HG02852 (cell line): Measurements from ENCODE around the gene PROCA1.
"Not testable (repeated sequence)": the region's sequence is repeated elsewhere in the genome, so short reads cannot be mapped to it uniquely, and the experiment has no call there.

Experiments
- ATAC-seq: cut with Tn5 transposase; IDR thresholded peaks from one replicate; pipeline ENCODE4 v1.9.1; 2021; ENCODE audit warnings: mild to moderate bottlenecking, moderate library complexity; ENCODE audit not compliant: unreplicated experiment

The PROCA1 gene

DNA sequence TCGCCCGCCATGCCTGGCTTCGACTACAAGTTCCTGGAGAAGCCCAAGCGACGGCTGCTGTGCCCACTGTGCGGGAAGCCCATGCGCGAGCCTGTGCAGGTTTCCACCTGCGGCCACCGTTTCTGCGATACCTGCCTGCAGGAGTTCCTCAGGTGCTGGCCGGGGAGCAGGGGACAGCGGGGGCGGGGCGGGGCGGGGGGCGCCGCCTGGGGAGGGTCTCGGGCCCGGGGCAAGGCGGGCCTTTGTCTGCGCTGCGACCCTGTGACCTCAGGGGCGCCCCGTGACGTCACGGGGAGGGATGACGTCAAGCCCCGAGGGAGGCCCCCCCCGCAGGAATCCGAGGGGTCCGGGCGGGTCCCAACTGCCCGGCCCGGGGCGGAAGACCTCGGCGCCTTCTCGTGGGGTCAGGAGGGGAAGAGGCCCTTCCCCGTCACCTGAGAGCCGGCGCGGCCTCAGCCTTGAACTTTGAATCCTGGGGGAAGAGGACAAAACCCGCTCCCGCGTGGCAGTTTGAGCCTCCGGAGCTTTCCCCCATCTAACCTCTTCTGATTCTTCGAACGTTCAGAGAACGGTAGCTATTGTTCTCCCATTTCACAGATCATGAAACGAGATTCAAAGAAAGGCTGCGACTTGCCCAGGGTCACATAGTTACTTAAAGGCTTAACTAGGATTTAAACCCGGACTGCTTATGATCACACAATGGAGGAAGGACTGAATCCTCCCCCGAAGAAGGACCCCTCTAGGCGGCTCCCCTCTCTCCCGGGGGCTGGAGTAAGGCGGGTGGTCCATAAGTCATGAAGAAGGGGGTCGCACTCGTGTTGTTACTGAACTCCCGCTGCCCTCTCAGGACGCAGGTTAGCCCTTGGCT, 32.6 kb upstream of the PROCA1 start:
- peak; percentile 29 for ATAC-seq

GRCh38 chr17:28743243-28744103, 31.8 kb upstream of the PROCA1 start, which contains the start of gene TRAF4:
TRAF4 (plus strand) TSS chr17:28744011; CDS start chr17:28744113, 102 bp downstream.
- peak; percentile 67 for ATAC-seq

GRCh38 chr17:28741358-28742349, 30.0 kb upstream of the PROCA1 start:
- ATAC-seq: no peak

DNA sequence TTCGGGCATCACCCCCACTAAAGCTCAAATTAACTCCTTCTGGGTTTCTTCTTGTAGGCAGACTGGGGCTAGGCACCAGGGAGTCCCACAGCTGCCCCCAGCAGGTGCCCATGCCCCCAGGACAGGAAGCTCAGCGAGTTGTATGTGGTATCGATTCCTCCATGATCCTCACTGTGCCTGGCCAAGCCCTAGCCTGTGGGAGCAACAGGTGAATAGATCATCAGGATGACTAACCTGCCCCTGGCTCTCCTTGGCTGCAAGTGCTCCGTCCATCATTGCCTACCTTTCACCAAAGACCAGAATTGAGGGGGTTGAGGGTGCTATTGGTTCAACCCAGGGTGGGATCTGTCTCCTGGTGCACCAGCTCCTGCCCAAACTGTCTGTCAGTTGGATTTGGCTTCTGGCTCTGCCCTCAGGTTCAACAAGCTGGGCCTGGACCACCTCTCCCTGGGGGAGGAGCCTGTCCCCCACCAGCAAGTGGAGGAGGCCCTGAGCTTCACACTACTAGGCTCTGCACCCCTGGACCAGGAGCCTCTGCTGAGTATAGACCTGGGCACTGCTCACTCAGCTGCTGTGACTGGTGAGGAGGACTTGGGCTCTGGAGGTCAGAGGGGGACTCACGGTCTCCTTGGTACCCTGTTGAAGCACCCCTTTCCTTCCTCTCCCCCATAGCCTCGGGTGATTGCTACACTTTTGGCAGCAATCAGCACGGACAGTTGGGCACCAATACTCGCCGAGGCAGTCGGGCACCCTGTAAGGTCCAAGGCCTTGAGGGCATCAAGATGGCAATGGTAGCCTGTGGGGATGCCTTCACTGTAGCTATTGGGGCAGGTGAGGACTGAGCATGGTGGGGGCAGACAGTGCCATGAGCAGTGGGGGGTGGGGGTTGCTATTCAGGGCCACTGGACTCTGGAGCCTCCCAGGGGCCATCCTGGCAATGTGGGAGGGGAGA, 29.0 kb upstream of the PROCA1 start:
- ATAC-seq: no peak

DNA sequence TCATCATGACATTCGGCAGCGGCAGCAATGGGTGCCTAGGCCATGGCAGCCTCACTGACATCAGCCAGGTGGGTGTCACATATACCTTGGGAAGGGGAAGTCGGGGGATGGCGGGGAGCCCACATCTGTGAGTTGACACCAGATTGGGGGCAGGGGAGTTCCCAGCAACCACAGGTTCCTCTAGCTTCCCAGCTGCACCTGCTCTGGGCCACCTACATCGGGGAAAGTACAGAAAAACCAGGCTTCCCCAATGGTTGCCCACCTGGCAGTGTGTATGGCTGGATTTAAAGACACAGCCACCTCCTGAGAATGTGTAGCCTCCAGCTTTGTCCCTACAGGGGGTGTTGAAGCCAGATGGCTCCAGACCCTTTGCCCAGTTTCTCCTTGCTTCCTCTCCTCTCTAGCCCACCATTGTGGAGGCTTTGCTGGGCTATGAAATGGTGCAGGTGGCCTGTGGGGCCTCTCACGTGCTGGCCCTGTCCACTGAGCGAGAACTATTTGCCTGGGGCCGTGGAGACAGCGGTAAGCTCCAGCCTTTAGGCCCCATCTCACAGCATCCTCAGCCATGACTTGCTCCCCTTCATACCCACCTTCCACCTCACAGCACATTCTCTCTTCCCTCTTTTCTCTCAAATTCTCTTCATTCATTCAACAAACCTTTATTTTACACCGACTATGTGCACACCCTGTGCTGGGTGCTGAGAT, 27.1 kb upstream of the PROCA1 start:
- ATAC-seq: no peak

GRCh38 chr17:28737770-28738679, 26.3 kb upstream of the PROCA1 start:
- peak; percentile 73 for ATAC-seq

DNA sequence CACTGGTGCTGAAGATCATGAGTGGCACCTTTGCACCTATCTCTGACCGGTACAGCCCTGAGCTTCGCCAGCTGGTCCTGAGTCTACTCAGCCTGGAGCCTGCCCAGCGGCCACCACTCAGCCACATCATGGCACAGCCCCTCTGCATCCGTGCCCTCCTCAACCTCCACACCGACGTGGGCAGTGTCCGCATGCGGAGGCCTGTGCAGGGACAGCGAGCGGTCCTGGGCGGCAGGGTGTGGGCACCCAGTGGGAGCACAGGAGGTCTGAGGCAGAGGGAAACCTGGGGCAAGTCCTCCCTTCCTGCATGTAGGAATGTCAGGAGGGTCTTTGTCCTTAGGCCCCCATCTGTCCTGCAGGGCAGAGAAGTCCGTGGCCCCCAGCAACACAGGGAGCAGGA, 25.6 kb upstream of the PROCA1 start:
- no peak for ATAC-seq

- ATAC-seq: not testable (repeated sequence)
Measured at GRCh38 chr17:28735913-28736769, 24.5 kb upstream of the PROCA1 start.

DNA sequence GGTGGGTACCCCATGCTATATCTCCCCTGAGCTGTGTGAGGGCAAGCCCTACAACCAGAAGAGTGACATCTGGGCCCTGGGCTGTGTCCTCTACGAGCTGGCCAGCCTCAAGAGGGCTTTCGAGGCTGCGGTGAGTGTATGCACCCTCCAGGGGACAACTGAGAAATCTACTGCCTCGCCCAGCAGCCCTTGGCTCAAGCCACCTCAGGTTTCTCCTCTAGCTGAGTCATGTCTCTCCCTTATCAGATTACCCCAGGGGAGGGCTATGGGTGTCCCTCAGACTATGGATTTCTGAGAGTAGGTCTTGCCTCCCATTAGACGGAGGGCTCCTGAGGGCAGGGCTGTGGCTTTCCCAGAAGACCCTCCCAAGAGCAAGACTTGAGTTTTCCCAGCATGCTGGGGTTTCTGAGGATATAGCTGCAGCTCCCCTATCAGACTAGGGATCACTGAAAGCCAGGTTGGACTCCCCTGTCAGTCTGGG, 23.6 kb upstream of the PROCA1 start:
- no peak for ATAC-seq

DNA sequence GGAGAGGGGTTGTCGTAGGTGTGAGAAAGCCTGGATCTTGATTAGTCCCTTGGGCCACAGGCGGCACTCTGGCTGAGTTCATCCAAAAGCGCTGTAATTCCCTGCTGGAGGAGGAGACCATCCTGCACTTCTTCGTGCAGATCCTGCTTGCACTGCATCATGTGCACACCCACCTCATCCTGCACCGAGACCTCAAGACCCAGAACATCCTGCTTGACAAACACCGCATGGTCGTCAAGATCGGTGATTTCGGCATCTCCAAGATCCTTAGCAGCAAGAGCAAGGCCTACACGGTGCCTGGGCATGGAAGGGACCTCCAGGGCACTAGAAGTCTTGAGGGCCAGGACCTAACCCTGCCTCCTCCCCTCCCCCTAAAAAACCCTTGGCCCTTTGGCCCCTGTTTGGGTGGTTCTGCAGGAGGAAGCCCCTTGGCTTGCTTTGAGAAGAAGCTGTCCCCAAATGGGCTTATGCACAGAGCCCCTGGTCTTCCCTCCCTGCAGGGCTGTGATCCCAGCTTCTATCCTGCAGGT, 23.1 kb upstream of the PROCA1 start:
- no peak for ATAC-seq

- ATAC-seq: no peak
Measured at GRCh38 chr17:28733346-28733745, 21.7 kb upstream of the PROCA1 start.

DNA sequence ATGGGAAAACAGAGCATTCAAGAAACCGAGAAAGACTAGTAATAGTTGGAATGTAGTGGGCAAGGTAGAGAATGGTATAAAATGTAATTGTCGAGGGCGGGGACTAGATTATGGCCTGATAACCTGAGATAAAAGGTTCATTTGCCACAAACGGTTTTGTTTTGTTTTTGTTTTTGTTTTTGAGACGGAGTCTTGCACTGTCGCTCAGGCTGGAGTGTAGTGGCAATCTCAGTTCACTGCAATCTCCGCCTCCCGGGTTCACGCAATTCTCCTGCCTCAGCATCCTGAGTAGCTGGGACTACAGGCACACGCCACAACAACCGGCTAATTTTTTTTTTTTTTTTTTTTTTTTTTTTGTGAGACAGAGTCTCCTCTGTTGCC, 18.3 kb upstream of the PROCA1 start:
- ATAC-seq: no peak

- peak; percentile 43 for ATAC-seq
Measured at GRCh38 chr17:28728364-28729200, 16.9 kb upstream of the PROCA1 start, which contains the start of gene NEK8. NEK8 (plus strand) TSS chr17:28728788; CDS start chr17:28728814, 26 bp downstream.

DNA sequence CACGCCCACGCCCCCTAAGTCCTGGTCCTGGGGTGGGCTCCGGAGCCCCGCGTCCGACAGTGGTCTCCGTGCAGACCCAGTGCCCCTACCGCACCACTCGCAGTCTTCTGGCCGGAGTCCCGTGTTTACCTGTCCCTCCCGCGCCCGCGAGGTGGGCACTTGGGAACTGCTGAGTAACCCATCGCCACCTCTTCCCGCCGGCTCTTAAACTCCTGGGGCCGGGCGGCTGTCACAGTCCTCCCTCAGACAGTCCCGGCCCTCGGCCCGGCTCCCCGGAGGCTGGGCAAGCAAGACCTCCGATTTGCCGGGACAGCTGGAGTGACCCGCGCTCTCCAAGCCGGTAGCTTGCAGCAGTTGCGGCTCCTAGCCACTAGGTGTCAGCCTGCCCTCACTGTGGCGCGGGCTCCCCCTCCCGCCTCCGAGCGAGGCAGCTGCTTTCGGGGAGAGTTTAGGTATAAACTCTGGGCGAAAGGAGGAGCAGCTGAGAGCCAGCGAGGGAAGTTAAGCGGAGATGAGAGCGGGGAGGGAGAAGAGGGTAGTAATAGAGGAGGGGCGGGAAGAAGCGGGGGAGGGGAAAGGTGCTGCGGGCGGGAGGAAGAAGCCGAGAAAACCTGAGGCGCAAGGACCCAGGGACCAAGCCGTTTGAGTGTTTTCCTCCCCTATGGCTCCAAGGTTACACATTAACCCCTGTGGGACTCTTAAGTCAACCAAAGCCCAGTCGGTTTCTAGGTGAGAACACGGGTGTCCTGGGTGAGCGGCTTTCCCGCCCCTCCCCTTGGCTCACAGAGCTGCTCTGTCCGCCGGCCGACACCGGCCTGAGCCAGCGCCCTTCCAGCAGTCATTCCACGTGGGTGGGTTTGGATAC, 15.2 kb upstream of the PROCA1 start:
- peak; percentile 29 for ATAC-seq

- ATAC-seq: no peak
Measured at GRCh38 chr17:28726226-28726626, 14.5 kb upstream of the PROCA1 start, which contains the start of gene TLCD1. TLCD1 (minus strand) TSS chr17:28726233; CDS start chr17:28726097, 136 bp downstream.
